Inflammatory macrophage (primary cell): ENCODE measurements around the gene PAMR1.

ENCODE experiments used
- DNase-seq, 2 donors: peaks; one replicate each; pipeline ENCODE4 v3.0.0-alpha.2; 2020 to 2022

The PAMR1 gene

GRCh38 chr11:35496416-35496815 is 29.0 kb downstream of the PAMR1 start:
- DNase-seq, result no peak

GRCh38 chr11:35494957-35495490 is 30.4 kb downstream of the PAMR1 start:
- DNase-seq, result no peak

- no peak for DNase-seq
Observed at GRCh38 chr11:35491231-35491871, 34.1 kb downstream of the PAMR1 start.

GRCh38 chr11:35488117-35488516 is 37.3 kb downstream of the PAMR1 start:
- DNase-seq, result no peak

GRCh38 chr11:35487532-35488078 is 37.8 kb downstream of the PAMR1 start:
- DNase-seq, result no peak

DNA sequence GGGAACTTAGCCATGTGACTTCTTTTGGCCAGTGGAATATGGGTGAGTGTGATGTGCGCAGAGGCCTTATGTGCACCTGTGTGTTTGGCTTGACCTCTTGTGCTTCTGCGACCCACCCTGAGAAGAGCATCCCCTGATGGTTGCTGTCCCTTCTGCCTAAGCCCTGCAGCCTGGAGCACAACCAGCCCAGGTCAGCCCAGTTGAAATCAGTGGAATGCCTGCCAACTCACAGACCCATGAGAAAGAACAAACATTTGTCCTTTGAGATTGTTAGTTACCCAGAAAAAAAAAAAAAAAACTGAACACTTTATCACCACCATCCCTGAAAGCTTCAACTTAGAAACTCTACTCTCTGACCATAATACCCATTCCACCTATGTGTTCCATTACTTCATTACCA is 38.5 kb downstream of the PAMR1 start:
- no peak for DNase-seq

GRCh38 chr11:35486446-35486845 is 39.0 kb downstream of the PAMR1 start:
- DNase-seq, result no peak

DNA sequence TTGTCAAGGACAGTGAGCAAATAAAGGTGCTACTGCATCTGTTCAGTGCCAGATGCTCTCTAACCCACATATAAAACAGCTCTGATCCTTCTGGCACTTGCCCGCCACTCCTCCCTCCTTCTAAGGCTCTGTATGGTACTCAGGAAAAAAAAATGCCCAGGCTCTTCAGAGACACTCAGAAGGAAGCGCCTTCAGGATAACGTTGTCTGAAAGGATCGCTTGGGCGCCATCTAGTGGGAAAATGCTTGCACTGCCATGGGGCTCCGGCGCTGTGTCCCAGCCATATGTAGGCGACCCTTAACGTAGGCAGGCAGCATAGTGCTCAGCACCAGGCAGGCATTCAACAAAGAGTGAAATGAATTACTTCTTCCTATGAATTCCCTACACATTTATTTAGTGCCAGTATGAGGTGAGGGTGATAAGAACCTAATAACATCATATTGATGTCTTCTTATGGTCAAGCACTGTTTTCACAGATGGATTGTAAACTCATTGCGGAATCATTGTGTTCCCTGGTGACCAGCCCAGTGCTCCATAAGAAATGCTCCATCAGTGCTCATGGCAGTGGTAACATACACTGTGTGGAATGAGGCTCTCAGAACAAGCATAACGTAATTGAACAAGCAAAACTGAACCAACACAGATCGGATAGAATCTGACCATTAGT is 39.6 kb downstream of the PAMR1 start:
- DNase-seq, result peak; percentile 79 to 83

GRCh38 chr11:35484435-35484834 is 41.0 kb downstream of the PAMR1 start:
- no peak for DNase-seq

DNA sequence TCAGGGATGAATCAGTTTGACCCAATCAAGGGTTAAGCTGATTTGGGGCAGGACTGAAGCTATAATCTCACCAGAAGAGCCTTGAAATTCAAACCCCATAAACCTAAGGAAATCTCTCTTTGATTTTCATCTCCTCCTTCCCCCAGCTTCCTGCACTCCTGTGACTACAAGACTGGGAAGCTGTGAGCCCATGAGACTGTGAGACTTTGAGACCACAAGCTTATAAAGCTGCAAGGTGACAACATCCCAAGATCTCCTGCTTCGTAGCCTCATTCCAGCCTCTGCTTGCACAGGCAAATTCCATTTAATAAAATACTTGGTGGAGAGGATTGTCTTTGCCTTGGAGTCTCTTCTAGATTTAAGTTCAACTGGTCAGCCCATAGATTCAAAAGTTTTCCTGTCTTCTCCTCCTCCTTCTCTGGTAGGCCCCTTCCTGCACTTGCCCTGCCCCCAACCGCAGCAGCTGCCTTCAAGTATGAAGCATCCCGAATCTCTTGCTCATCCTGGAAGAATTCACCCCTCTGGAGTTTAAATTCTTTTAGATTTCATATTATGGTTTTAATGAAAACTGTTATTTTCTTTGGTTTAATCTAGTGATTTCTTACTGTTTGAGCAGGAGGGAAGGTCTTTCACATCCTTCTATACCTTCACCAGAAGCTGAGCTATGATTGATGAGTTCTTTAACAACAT is 42.1 kb downstream of the PAMR1 start:
- DNase-seq, result no peak

DNA sequence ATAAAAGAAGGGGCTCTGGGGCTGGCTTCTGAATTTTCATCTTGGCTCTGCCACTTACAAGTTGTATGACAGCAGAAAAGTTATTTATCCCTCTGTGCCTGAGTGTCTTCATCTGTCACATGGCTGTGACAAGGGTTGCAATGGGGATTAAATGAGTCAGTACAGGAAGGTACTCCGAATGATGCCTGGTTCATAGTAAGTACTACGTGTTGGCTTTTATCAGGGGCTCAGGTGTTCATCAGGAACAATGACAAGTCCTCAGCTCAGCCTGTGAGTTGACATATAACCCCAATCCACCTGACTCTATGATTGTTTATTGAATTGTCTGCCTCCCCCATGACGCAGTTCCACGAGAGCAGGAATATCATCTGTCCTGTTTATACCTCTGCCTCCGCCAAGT is 45.7 kb downstream of the PAMR1 start:
- DNase-seq, result no peak

GRCh38 chr11:35478471-35479091 is 46.8 kb downstream of the PAMR1 start:
- no peak for DNase-seq

DNA sequence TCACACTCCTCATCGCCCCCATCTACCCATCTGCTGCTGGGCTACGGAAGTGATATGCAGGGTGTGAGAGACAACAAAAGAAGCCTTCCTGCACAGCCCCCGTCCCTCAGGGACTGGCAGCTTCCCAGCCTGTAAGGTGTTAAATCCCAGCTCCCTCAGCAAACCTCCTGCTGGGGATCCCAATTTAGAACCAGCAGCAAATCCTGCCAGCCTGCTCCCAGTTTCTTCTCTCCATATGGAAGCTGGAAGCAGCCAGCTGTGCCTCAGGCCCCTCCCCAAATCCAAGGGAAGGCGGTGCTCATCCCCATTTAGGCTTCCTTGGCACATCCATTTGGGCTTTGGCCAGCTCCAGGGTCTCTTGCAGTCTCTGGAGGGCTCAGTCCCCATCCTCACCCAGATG is 47.5 kb downstream of the PAMR1 start:
- no peak for DNase-seq

DNA sequence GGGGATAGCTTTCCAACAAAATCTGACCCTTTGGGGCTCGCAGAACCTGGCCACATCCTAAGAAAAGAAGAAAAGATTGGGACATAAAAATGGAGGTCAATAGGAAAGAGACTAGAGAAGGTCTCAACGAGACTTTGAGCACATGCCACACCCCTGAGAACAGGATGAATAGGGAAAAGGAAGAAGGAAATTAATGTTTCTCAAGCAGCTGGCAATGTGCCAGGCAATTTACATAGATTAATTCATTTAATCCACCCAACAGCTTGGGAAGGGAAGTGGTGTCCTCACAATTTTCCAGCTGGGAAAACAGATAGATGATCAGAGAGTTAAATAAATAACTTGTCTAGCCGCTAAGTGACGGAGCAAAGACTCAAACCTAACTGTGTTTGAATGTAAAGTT is 50.7 kb downstream of the PAMR1 start:
- no peak for DNase-seq

- DNase-seq, result no peak
Observed at GRCh38 chr11:35473795-35474374, 51.5 kb downstream of the PAMR1 start.

- DNase-seq, result no peak
Observed at GRCh38 chr11:35470616-35471015, 54.8 kb downstream of the PAMR1 start.

GRCh38 chr11:35466058-35466457 is 59.4 kb downstream of the PAMR1 start:
- DNase-seq, result no peak

DNA sequence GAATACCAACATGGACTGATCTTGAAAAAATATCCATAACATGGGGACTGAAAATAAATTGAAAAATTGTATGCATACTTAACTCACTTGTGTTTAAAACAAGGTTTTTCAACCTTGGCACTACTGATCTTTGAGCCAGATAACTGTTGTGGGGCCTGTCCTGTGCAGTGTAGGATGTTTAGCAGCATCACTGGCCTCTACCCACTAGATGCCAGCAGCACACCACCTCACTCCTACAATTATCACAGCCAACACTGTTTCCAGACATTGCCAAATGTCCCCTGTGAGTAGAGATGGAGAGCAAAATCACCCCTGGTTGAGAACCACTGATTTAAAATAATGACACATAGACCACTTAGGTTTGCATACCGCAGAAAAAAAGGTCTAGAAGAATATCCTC is 61.1 kb downstream of the PAMR1 start:
- no peak for DNase-seq

DNA sequence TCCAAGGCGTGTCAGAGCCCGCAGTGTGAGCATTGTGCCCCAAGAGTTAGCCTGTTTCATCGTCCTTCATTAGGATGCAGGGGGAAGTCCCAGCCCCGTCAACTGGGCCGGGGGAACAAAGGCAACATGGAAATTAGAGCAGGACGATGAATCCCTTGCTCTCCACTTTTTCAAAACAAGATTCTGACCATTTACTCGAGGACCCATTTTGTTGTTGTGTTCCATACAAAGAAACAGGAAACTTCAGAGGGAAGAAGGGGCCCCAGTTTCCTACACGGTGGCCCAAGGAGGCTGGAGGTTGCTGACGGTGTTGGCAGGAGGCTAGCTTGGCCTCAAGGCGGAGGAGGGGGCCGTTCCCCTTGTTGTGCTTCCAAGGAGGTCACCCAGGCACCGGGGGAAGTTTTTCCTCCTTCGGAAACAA is 62.1 kb downstream of the PAMR1 start:
- no peak for DNase-seq

GRCh38 chr11:35461917-35462538 is 63.4 kb downstream of the PAMR1 start:
- DNase-seq, result no peak

DNA sequence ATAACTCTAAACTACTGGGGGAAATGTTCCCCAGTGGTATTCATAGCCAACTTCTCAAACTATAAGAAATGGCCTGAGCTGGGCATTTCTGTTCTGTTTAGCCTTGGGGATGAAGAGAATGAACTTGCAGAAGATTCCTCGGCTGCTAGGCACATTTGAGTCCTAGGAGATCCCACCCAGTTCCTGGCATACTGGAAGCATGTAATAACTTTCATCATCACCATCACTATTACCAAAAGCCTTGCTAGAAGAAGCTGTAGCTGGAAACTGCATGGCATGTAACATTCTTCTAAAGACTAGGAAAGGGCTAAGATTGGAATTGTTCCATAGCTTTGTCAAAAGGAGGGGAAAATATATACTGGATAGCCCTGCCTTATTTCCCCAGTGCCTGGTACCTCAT is 65.9 kb downstream of the PAMR1 start:
- no peak for DNase-seq

DNA sequence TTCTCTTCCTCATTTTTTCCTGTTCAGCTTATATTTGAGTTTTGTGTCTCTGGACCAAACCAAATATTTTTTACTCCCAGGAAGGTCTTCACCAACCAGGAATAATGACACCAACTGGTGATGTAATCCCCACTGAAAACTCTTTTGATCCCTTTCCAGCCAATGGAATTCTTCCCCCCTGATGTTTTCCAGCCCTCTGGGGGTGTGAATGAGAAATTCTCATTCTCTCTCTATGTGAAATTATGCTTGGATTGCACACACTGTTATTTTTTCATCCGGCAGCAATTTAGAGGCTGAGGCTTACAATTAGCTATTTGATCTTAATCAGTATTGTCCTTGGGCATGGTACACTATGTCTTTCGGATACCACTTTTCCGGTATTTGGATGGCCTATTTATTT is 66.6 kb downstream of the PAMR1 start:
- DNase-seq, result no peak
